Caco-2 (cell line): Measurements from ENCODE around the gene MEIOC. TPM values are rescaled to one million over a fixed set of nuclear protein-coding genes. Genes with fewer than 3 reads are reported as not detected.

Source experiments
- Bru-seq: library from RNA; stranded (reverse); fragments of 400-500 nt; gene quantifications from one replicate; lab custom pipeline; 2021; lab: Mats Ljungman, UMichigan
- BruChase-seq, 2 experiments: library from RNA; stranded (reverse); fragments of 400-500 nt; gene quantifications; one replicate each; lab custom pipeline; 2021; lab: Mats Ljungman, UMichigan
- BruUV-seq: library from RNA; stranded (reverse); fragments of 400-500 nt; replicated peaks from 2 replicates; lab custom pipeline; 2021; lab: Mats Ljungman, UMichigan
- CTCF ChIA-PET: fragments of 300-600 bp; sonication (Branson Sonifier 250); formaldehyde crosslinking; loops from one replicate; lab custom pipeline; 2022; ENCODE audit warnings: antibody characterized with exemption; lab: Charles Lee
- POLR2A ChIA-PET: fragments of 300-600 bp; sonication (Branson Sonifier 250); formaldehyde crosslinking; loops from one replicate; lab custom pipeline; 2022; ENCODE audit warnings: antibody characterized with exemption; lab: Charles Lee
- DNase-seq, 2 experiments: peaks; one replicate each; pipeline versions ENCODE4 v3.0.0 to v3.0.0-alpha.2; 2020 to 2022
- H3K27me3 ChIP-seq: replicated peaks from 2 replicates; pipeline ENCODE4 v1.6.0; 2011; ENCODE audit warnings: low read length; ENCODE audit not compliant: control insufficient read depth, insufficient read depth
- H3K36me3 ChIP-seq: 2 replicates; pipeline ENCODE4 v1.5.1; 2011; ENCODE audit warnings: low read length; ENCODE audit not compliant: control insufficient read depth, insufficient read depth
- H3K4me1 ChIP-seq: fragments of 250-450 bp; sonication (Bioruptor Pico); 2 replicates; pipeline ENCODE4 v1.5.1; 2020; ENCODE audit warnings: mild to moderate bottlenecking
- H3K4me3 ChIP-seq: 2 replicates; pipeline ENCODE4 v1.5.1; 2011; ENCODE audit warnings: low read depth, mild to moderate bottlenecking, control low read depth, low read length
- H3K9me3 ChIP-seq: fragments of 250-450 bp; sonication (Bioruptor Pico); 2 replicates; pipeline ENCODE4 v1.5.1; 2020; ENCODE audit warnings: mild to moderate bottlenecking, moderate library complexity
- H3K27ac Mint-ChIP-seq: one replicate; pipeline ENCODE4 v1.8.0; 2022; ENCODE audit warnings: mixed read lengths; ENCODE audit not compliant: unreplicated experiment
- H3K27me3 Mint-ChIP-seq: one replicate; pipeline ENCODE4 v1.8.0; 2022; ENCODE audit warnings: mixed read lengths; ENCODE audit not compliant: insufficient read depth, unreplicated experiment
- H3K36me3 Mint-ChIP-seq: one replicate; pipeline ENCODE4 v1.8.0; 2022; ENCODE audit warnings: mild to moderate bottlenecking, mixed read lengths; ENCODE audit not compliant: insufficient read depth, unreplicated experiment
- H3K4me1 Mint-ChIP-seq: one replicate; pipeline ENCODE4 v1.8.0; 2022; ENCODE audit warnings: low read depth, mixed read lengths; ENCODE audit not compliant: unreplicated experiment
- H3K4me3 Mint-ChIP-seq: one replicate; pipeline ENCODE4 v1.8.0; 2022; ENCODE audit warnings: mild to moderate bottlenecking, moderate library complexity, mixed read lengths; ENCODE audit not compliant: unreplicated experiment
- H3K9me3 Mint-ChIP-seq: one replicate; pipeline ENCODE4 v1.8.0; 2022; ENCODE audit warnings: mixed read lengths; ENCODE audit not compliant: unreplicated experiment
- intact Hi-C: fragments of 100-400 bp; cut with micrococcal nuclease; formaldehyde crosslinking; loops from one replicate; pipeline ENCODE4 v1.10.0; 2022; ENCODE audit not compliant: unreplicated experiment
- long read RNA-seq: library from polyadenylated mRNA; stranded (forward); transcript quantifications from one replicate; pipeline ENCODE4 v2.0.0, GENCODE V29; 2022
- total RNA-seq: library from RNA; stranded (reverse); gene quantifications from 2 replicates; pipeline ENCODE4 v1.2.3, GENCODE V29; 2022
- TF ChIP-seq, protein P1 (sequence below), 2 experiments: fragments of 200-600 bp in 1 of 2; IDR thresholded peaks; 1 replicate in 1 of 2; 2 replicates in 1 of 2; pipeline versions ENCODE4 v1.5.1 to v1.8.0; 2011 to 2022; ENCODE audit warnings: antibody characterized with exemption in 1 of 2, control low read depth in 1 of 2, inconsistent platforms in 1 of 2, low read depth in 1 of 2, low read length in 1 of 2, mild to moderate bottlenecking in 1 of 2, moderate library complexity in 1 of 2; ENCODE audit not compliant: insufficient read depth in 1 of 2, severe bottlenecking in 1 of 2, unreplicated experiment in 1 of 2

MEIOC gene
- total RNA-seq: not detected in 2 replicates
- not detected for Bru-seq, nascent RNA
- BruChase-seq, experiment 1, labeled RNA remaining after a 2-hour chase: percentile 8 among the genes with signal in this experiment
- not detected for BruChase-seq, experiment 2, labeled RNA remaining after a 6-hour chase
- long read RNA-seq, partial matches to known transcripts: 1 of 9 reads
- long read RNA-seq, other reads (novel, unspliced or antisense): 8 of 9 reads

DNA sequence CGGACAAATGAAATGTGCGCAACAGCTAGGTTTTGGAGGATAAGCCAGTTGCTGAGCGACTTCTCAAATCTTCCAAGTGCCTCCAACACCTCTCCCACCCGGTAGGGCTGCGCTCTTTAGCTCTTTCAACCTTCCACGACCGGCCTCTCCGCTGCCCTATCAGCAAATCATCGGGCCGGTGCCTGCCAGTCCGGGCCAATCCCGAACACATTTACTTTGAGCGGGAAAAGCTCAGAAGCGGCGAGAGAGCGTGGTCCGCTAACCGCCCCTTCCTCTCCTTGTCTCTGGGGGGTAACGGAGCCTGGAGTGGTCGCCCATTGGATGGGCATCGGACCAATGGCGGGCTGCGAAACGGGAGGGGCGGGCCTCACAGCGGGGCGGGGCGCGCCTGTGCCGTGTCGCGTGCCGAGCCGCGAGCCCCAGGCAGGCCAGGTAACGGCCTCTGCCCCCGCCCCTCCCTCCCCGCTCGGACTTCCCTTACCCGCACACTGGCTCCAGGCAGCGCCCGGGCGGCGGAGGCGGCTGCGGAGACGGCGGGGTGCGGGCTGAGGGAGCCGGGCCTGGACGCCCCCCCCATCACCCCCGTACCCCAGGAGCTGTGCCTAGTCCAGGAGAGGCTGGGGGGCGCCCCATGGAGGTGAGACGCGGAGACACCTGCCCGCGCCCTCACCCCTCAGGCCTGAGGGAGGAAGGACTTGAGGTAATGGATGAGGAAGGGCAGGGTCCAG, at the start of gene MEIOC:
Gene MEIOC, plus strand, starts transcription at position 486 of the 728 bp plus-strand sequence. Its CDS starts 146 bp downstream, at position 632.
- Mint-ChIP-seq H3K9me3 (no peaks in the 10 kb centered on the region), H3K27me3 (no peaks in the 10 kb centered on the region), H3K27ac (no peak within 1 kb of the TSS), H3K4me1 (no peaks in the 10 kb centered on the region), H3K4me3 (no peak within 1 kb of the TSS), H3K36me3 (no peaks in the 10 kb centered on the region)
- no peak for DNase-seq
- intact Hi-C loops: no loop called here
- ChIA-PET POLR2A (no interaction called here), CTCF (interaction anchor here (0.5 to 1.1 kb wide), 3 partner anchors 12 to 43 kb away, joined by 3 to 7 read pairs (median 5); no protein-coding TSS in a partner anchor)
- H3K9me3 ChIP-seq: no peaks in the 10 kb centered on the region
- H3K36me3 ChIP-seq: no peaks in the 10 kb centered on the region
- H3K27me3 ChIP-seq: no peaks in the 10 kb centered on the region
- BruUV-seq: no TSS peak
- no peaks in the 10 kb centered on the region for H3K4me1 ChIP-seq
- no peak within 1 kb of the TSS for H3K4me3 ChIP-seq
- TF ChIP-seq, protein P1, sequence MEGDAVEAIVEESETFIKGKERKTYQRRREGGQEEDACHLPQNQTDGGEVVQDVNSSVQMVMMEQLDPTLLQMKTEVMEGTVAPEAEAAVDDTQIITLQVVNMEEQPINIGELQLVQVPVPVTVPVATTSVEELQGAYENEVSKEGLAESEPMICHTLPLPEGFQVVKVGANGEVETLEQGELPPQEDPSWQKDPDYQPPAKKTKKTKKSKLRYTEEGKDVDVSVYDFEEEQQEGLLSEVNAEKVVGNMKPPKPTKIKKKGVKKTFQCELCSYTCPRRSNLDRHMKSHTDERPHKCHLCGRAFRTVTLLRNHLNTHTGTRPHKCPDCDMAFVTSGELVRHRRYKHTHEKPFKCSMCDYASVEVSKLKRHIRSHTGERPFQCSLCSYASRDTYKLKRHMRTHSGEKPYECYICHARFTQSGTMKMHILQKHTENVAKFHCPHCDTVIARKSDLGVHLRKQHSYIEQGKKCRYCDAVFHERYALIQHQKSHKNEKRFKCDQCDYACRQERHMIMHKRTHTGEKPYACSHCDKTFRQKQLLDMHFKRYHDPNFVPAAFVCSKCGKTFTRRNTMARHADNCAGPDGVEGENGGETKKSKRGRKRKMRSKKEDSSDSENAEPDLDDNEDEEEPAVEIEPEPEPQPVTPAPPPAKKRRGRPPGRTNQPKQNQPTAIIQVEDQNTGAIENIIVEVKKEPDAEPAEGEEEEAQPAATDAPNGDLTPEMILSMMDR (IDR thresholded peaks at IDR 0.05; ENCODE audit: insufficient read depth in 1 of 2, low read depth in 1 of 2, low read length in 1 of 2, severe bottlenecking in 1 of 2, unreplicated experiment in 1 of 2): no peak

DNA sequence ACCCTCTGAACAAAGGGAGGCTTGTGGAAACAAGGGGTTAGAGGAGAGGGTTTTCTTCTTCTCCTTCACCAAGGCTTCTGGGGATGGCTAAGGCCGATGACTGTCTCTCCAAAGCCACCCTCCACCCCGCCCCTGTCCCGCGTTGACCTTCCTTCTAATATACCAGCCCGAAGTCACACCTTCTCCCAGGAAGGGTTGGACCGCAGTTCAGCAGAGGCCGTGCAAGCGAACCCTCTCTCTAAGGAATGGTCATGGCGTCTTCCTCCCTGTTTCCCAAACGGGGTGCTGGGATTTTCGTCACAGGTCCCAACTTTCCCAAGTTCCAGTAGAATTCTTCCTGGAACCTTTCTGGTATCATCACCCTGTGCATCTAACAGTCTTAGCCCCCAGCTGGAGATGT, 49.6 kb upstream of the MEIOC start:
- no TSS peak for BruUV-seq
- H3K27ac Mint-ChIP-seq: no peak overlapping the region
- intact Hi-C loops: no loop called here
- Histone ChIP-seq H3K9me3 (no peaks in the 10 kb centered on the region), H3K27me3 (no peaks in the 10 kb centered on the region), H3K4me1 (peaks cover 45% of the 10 kb centered on the region), H3K4me3 (no peak overlapping the region), H3K36me3 (no peaks in the 10 kb centered on the region)
- TF ChIP-seq, protein P1 (IDR thresholded peaks at IDR 0.05; ENCODE audit: insufficient read depth in 1 of 2, low read depth in 1 of 2, low read length in 1 of 2, severe bottlenecking in 1 of 2, unreplicated experiment in 1 of 2): no peak
- H3K36me3 Mint-ChIP-seq: no peaks in the 10 kb centered on the region
- no peaks in the 10 kb centered on the region for H3K9me3 Mint-ChIP-seq
- H3K27me3 Mint-ChIP-seq: no peaks in the 10 kb centered on the region
- DNase-seq: no peak
- CTCF ChIA-PET: no interaction called here
- POLR2A ChIA-PET: no interaction called here
- H3K4me3 Mint-ChIP-seq: no peak overlapping the region
- peaks cover 41% of the 10 kb centered on the region for H3K4me1 Mint-ChIP-seq

DNA sequence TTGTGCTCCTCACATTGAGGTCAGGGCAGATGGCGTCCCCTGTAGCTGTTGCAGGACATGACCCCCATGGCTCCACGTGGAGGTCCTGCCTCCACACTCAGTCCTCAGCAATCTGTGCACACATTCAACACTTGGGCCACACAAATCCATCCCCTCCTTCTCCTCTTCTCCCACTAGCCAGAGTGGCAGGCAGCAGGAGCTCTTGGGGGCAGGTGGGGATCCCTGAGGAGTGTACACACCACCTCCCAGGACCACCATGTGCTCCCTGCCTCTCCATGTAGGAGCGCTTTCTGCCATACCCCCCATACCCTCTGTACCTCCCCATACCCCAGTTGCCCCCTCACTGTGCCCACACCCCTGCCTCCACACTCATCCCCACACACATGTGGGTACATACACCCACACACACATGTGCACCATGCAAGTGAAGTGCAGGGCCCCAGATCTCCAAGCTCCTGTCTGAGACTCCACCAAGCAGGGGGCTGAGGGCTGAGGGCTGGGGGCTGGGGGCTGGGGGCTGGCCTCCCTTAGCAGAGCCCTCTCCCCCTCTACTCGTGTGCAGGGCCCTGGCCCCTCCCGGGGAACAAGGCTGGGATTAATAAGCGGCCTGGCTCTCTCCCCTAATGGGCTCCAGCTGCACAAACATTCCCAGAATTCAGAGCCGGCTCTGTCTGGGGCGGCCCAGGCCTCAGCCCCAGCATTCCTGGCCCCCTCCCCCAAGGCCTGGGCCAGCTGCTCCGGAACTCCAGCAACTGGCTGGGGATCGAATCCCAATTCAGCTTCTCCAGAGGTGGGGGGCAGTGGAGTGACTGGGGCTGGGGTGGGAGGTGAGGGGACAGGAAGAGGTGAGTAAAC, 48.2 kb upstream of the MEIOC start:
- peak; percentile 76 to 77 for DNase-seq
- peaks cover 38% of the 10 kb centered on the region for H3K4me1 ChIP-seq
- Mint-ChIP-seq H3K4me1 (peaks cover 34% of the 10 kb centered on the region), H3K9me3 (no peaks in the 10 kb centered on the region), H3K4me3 (no peak overlapping the region), H3K36me3 (no peaks in the 10 kb centered on the region), H3K27ac (peak overlapping the region; percentile 88), H3K27me3 (no peaks in the 10 kb centered on the region)
- TF ChIP-seq, protein P1 (IDR thresholded peaks at IDR 0.05; ENCODE audit: insufficient read depth in 1 of 2, low read depth in 1 of 2, low read length in 1 of 2, severe bottlenecking in 1 of 2, unreplicated experiment in 1 of 2): no peak
- BruUV-seq: no TSS peak
- CTCF ChIA-PET: interaction anchor here (0.5 to 1.0 kb wide), 5 partner anchors 20 to 74 kb away, joined by 3 to 6 read pairs (median 3); partner anchors contain the start of gene FZD2
- H3K27me3 ChIP-seq: no peaks in the 10 kb centered on the region
- intact Hi-C loops: no loop called here
- H3K9me3 ChIP-seq: no peaks in the 10 kb centered on the region
- H3K36me3 ChIP-seq: no peaks in the 10 kb centered on the region
- POLR2A ChIA-PET: interaction anchor here (0.6 to 1.2 kb wide), 6 partner anchors 21 to 313 kb away, joined by 3 to 11 read pairs (median 3); no protein-coding TSS in a partner anchor
- H3K4me3 ChIP-seq: no peak overlapping the region
